LNCaP clone FGC (cell line): ENCODE measurements around the gene RCAN1.
A peak's percentile ranks its signal among the peaks of the same experiment; 100 is the strongest.

Source experiments
- DNase-seq: peaks from one replicate; pipeline ENCODE4 v3.0.0-alpha.2; 2011; ENCODE audit warnings: low read depth
- H3K4me3 ChIP-seq: 2 replicates; pipeline ENCODE4 v1.5.1; 2011; ENCODE audit warnings: mild to moderate bottlenecking, low read depth, low read length, control low read depth
- CTCF ChIP-seq: IDR thresholded peaks from 2 replicates; pipeline ENCODE4 v1.5.1; 2012; ENCODE audit warnings: mild to moderate bottlenecking; ENCODE audit not compliant: control insufficient read depth, insufficient read depth; ENCODE audit errors: extremely low read depth

The RCAN1 gene

GRCh38 chr21:34533938-34534337, 81.0 kb downstream of the RCAN1 start:
- no peak overlapping the region for H3K4me3 ChIP-seq
- DNase-seq = no peak
- no peak for TF ChIP-seq CTCF

GRCh38 chr21:34531399-34531798, 83.5 kb downstream of the RCAN1 start:
- no peak for DNase-seq
- TF ChIP-seq CTCF = no peak
- H3K4me3 ChIP-seq = no peak overlapping the region

- no peak overlapping the region for H3K4me3 ChIP-seq
- DNase-seq = no peak
- no peak for TF ChIP-seq CTCF
Observed at GRCh38 chr21:34530261-34530660, 84.7 kb downstream of the RCAN1 start.

- DNase-seq = no peak
- no peak overlapping the region for H3K4me3 ChIP-seq
- TF ChIP-seq CTCF = no peak
Observed at GRCh38 chr21:34528131-34528561, 86.8 kb downstream of the RCAN1 start.

- H3K4me3 ChIP-seq = peak overlapping the region; percentile 41
- peak; percentile 79 for DNase-seq
- TF ChIP-seq CTCF = no peak
Observed at GRCh38 chr21:34526618-34527290, 88.2 kb downstream of the RCAN1 start.

- no peak for DNase-seq
- peak overlapping the region; percentile 41 for H3K4me3 ChIP-seq
- no peak for TF ChIP-seq CTCF
Observed at GRCh38 chr21:34526241-34526617, 88.7 kb downstream of the RCAN1 start.

GRCh38 chr21:34524646-34525601, 90.0 kb downstream of the RCAN1 start:
- DNase-seq = no peak
- no peak for TF ChIP-seq CTCF
- H3K4me3 ChIP-seq = no peak overlapping the region
